GM23338 (cell line): ENCODE results near the gene NID1. TPM values are rescaled to one million over a fixed set of nuclear protein-coding genes. Genes with fewer than 3 reads are reported as not detected.

Experiments
- ATAC-seq: fragments of 200-7000 bp; cut with Tn5 transposase; 3 replicates; pipeline ENCODE4 v1.9.1; 2020
- DNase-seq: peaks from one replicate; pipeline ENCODE4 v3.0.0-alpha.2; 2015; ENCODE audit warnings: low spot score
- H2AFZ ChIP-seq: fragments of 200-600 bp; sonication (generic); 2 replicates; pipeline ENCODE4 v1.8.0; 2016; ENCODE audit warnings: antibody characterized with exemption, mild to moderate bottlenecking, moderate library complexity
- H3F3A ChIP-seq: fragments of 200-600 bp; sonication (generic); replicated peaks from 2 replicates; pipeline ENCODE4 v1.8.0; 2017; ENCODE audit warnings: antibody characterized with exemption, mixed run types, low read depth
- H3K27ac ChIP-seq: fragments of 200-600 bp; sonication (generic); 2 replicates; pipeline ENCODE4 v1.6.1; 2016; ENCODE audit warnings: low read depth
- H3K27me3 ChIP-seq: fragments of 200-600 bp; sonication (generic); 2 replicates; pipeline ENCODE4 v1.8.0; 2016; ENCODE audit warnings: mild to moderate bottlenecking, mixed run types, moderate library complexity; ENCODE audit not compliant: insufficient read depth
- H3K36me3 ChIP-seq: fragments of 200-600 bp; sonication (generic); 2 replicates; pipeline ENCODE4 v1.8.0; 2016; ENCODE audit warnings: mild to moderate bottlenecking; ENCODE audit not compliant: insufficient read depth
- H3K4me1 ChIP-seq: fragments of 200-600 bp; sonication (generic); 2 replicates; pipeline ENCODE4 v1.8.0; 2016; ENCODE audit warnings: mild to moderate bottlenecking, moderate library complexity; ENCODE audit not compliant: insufficient read depth
- H3K4me2 ChIP-seq: fragments of 200-600 bp; sonication (generic); 2 replicates; pipeline ENCODE4 v1.7.1; 2017; ENCODE audit warnings: mixed run types
- H3K4me3 ChIP-seq: fragments of 200-600 bp; sonication (generic); 2 replicates; pipeline ENCODE4 v1.6.1; 2016; ENCODE audit warnings: mixed run types
- H3K79me2 ChIP-seq: fragments of 200-600 bp; sonication (generic); replicated peaks from 2 replicates; pipeline ENCODE4 v1.8.0; 2017; ENCODE audit warnings: mild to moderate bottlenecking; ENCODE audit not compliant: insufficient read depth
- H3K9me2 ChIP-seq: fragments of 200-600 bp; sonication (generic); 2 replicates; pipeline ENCODE4 v1.8.0; 2017; ENCODE audit not compliant: insufficient read depth
- H4K20me1 ChIP-seq: fragments of 200-600 bp; sonication (generic); replicated peaks from 2 replicates; pipeline ENCODE4 v1.8.0; 2017; ENCODE audit warnings: mild to moderate bottlenecking; ENCODE audit not compliant: insufficient read depth
- H3K27ac Mint-ChIP-seq: 2 replicates; pipeline ENCODE4 v1.8.0; 2020; ENCODE audit warnings: inconsistent platforms, mild to moderate bottlenecking, moderate library complexity, mixed read lengths
- H3K27me3 Mint-ChIP-seq: 3 replicates; pipeline ENCODE4 v1.8.0; 2022; ENCODE audit warnings: low read depth, mild to moderate bottlenecking, moderate library complexity, mixed read lengths, inconsistent platforms; ENCODE audit not compliant: insufficient read depth, poor library complexity
- H3K36me3 Mint-ChIP-seq: 3 replicates; pipeline ENCODE4 v1.8.0; 2021; ENCODE audit warnings: low read depth, mild to moderate bottlenecking, inconsistent platforms, moderate library complexity, mixed read lengths
- H3K4me1 Mint-ChIP-seq: 3 replicates; pipeline ENCODE4 v1.8.0; 2020; ENCODE audit warnings: mild to moderate bottlenecking, inconsistent platforms, mixed read lengths
- H3K4me3 Mint-ChIP-seq: 3 replicates; pipeline ENCODE4 v1.8.0; 2021; ENCODE audit warnings: moderate library complexity, mild to moderate bottlenecking, inconsistent platforms, mixed read lengths
- H3K9me3 Mint-ChIP-seq: 3 replicates; pipeline ENCODE4 v1.8.0; 2020; ENCODE audit warnings: moderate library complexity, mild to moderate bottlenecking, inconsistent platforms, mixed read lengths
- CREB1 ChIP-seq: fragments of 250-450 bp; sonication (Bioruptor Pico); IDR thresholded peaks from 2 replicates; pipeline ENCODE4 v1.5.0; 2020; ENCODE audit warnings: low read depth, mild to moderate bottlenecking, moderate library complexity
- EZH2 ChIP-seq: fragments of 200-600 bp; sonication (generic); IDR thresholded peaks from one replicate; pipeline ENCODE4 v1.8.0; 2017; ENCODE audit warnings: antibody characterized with exemption, mild to moderate bottlenecking, low read depth; ENCODE audit not compliant: unreplicated experiment
- EZH2phosphoT487 ChIP-seq: fragments of 200-600 bp; sonication (generic); IDR thresholded peaks from one replicate; pipeline ENCODE4 v1.8.1; 2018; ENCODE audit warnings: antibody characterized with exemption; ENCODE audit not compliant: unreplicated experiment
- JUNB ChIP-seq: IDR thresholded peaks from one replicate; pipeline ENCODE4 v1.6.1; 2016; ENCODE audit warnings: antibody characterized with exemption; ENCODE audit not compliant: unreplicated experiment
- NANOG ChIP-seq: IDR thresholded peaks from 2 replicates; pipeline ENCODE4 v1.6.1; 2016; ENCODE audit warnings: antibody characterized with exemption, borderline replicate concordance
- POLR2AphosphoS5 ChIP-seq: IDR thresholded peaks from 2 replicates; pipeline ENCODE4 v1.6.1; 2016; ENCODE audit warnings: antibody characterized with exemption, low read depth
- STAT1 ChIP-seq: IDR thresholded peaks from one replicate; pipeline ENCODE4 v1.6.1; 2016; ENCODE audit warnings: antibody characterized with exemption; ENCODE audit not compliant: unreplicated experiment
- ZNF114 ChIP-seq: fragments of 250-450 bp; sonication (Bioruptor Pico); IDR thresholded peaks from 2 replicates; pipeline ENCODE4 v1.5.0; 2020; ENCODE audit warnings: mild to moderate bottlenecking, moderate library complexity
- ZNF331 ChIP-seq: fragments of 250-450 bp; sonication (Bioruptor Pico); IDR thresholded peaks from 2 replicates; pipeline ENCODE4 v1.5.0; 2020; ENCODE audit warnings: low read depth, mild to moderate bottlenecking, moderate library complexity
- polyA plus RNA-seq: library from polyadenylated mRNA; unstranded; fragments of >200 nt; fragmentation: Nextera tagmentation; extraction: Ambion mirVana; gene quantifications from 2 replicates; pipeline ENCODE4 v1.2.1, GENCODE V29; 2016
- total RNA-seq: library from RNA; depleted of rRNA; stranded (reverse); fragments of >200 nt; shearing (Covaris generic); gene quantifications from 2 replicates; pipeline ENCODE4 v1.2.3, GENCODE V29; 2014
- TF ChIP-seq, protein P1 (sequence below): IDR thresholded peaks from one replicate; pipeline ENCODE4 v1.6.1; 2018; ENCODE audit warnings: antibody characterized with exemption; ENCODE audit not compliant: unreplicated experiment
- TF ChIP-seq, protein P2 (sequence below): fragments of 250-450 bp; sonication (Bioruptor Pico); IDR thresholded peaks from 2 replicates; pipeline ENCODE4 v1.5.0; 2020; ENCODE audit warnings: mild to moderate bottlenecking, moderate library complexity
- TF ChIP-seq, protein P3 (sequence below), 2 experiments: fragments of 200-600 bp in 1 of 2; sonication (generic) in 1 of 2; conservative IDR thresholded peaks; 2 replicates each; pipeline versions ENCODE4 v1.5.1 to v1.6.1; 2016 to 2017; ENCODE audit warnings: antibody characterized with exemption in 2 of 2, low read depth in 2 of 2, mild to moderate bottlenecking in 2 of 2, moderate library complexity in 1 of 2
- TF ChIP-seq, protein P4 (sequence below): IDR thresholded peaks from 2 replicates; pipeline ENCODE4 v1.6.1; 2016; ENCODE audit warnings: antibody characterized with exemption

NID1 gene
- total and polyA plus RNA-seq, 2 experiments from 2014 or later, result 7.1 to 32.5 TPM

DNA sequence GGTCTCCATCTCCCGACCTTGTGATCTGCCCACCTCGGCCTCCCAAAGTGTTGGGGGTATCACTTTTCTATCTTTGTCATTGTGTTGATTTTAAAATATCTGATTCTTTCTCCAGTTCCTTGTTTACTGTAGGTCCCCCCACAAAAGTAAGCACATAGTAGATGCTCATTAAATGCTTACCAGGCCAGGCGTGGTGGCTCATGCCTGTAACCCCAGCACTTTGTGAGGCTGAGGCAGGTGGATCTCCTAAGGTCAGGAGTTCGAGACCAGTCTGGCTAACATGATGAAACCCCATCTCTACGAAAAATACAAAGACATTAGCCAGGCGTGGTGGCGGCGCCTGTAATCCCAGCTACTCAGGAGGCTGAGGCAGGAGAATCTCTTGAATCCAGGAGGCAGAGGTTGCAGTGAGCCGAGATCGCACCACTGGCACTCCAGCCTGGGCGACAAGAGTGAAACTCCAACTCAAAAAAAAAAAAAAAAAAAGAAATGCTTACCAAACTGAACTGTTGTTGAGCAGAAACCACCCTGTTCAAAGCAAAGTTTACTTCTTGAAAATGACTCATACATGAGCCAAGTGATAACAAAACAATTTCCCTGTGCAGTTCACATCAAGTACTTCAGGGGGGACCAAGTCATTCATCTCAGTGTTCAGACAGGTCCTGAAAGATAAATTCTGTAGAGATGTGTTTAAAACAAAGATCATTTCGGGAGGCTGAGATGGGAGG, 24.3 kb upstream of the NID1 start:
- Mint-ChIP-seq H3K27ac (no peak overlapping the region), H3K36me3 (no peaks in the 10 kb centered on the region), H3K9me3 (peaks cover 3% of the 10 kb centered on the region; the same call in 1 of the 3 replicates), H3K27me3 (peaks cover 6% of the 10 kb centered on the region), H3K4me1 (0 out of 3 replicates have a peak, but pooled peaks cover 3% of the 10 kb centered on the region), H3K4me3 (no peak overlapping the region)
- H3K36me3 ChIP-seq, result no peaks in the 10 kb centered on the region
- H3K4me1 ChIP-seq, result no peaks in the 10 kb centered on the region
- H3F3A ChIP-seq, result no peaks in the 10 kb centered on the region
- no peak overlapping the region for H3K4me3 ChIP-seq
- no peak for TF ChIP-seq EZH2phosphoT487
- TF ChIP-seq, protein P1, sequence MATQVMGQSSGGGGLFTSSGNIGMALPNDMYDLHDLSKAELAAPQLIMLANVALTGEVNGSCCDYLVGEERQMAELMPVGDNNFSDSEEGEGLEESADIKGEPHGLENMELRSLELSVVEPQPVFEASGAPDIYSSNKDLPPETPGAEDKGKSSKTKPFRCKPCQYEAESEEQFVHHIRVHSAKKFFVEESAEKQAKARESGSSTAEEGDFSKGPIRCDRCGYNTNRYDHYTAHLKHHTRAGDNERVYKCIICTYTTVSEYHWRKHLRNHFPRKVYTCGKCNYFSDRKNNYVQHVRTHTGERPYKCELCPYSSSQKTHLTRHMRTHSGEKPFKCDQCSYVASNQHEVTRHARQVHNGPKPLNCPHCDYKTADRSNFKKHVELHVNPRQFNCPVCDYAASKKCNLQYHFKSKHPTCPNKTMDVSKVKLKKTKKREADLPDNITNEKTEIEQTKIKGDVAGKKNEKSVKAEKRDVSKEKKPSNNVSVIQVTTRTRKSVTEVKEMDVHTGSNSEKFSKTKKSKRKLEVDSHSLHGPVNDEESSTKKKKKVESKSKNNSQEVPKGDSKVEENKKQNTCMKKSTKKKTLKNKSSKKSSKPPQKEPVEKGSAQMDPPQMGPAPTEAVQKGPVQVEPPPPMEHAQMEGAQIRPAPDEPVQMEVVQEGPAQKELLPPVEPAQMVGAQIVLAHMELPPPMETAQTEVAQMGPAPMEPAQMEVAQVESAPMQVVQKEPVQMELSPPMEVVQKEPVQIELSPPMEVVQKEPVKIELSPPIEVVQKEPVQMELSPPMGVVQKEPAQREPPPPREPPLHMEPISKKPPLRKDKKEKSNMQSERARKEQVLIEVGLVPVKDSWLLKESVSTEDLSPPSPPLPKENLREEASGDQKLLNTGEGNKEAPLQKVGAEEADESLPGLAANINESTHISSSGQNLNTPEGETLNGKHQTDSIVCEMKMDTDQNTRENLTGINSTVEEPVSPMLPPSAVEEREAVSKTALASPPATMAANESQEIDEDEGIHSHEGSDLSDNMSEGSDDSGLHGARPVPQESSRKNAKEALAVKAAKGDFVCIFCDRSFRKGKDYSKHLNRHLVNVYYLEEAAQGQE, result no peak
- TF ChIP-seq CREB1 (CRISPR knock-in tag), result no peak
- TF ChIP-seq, protein P2, sequence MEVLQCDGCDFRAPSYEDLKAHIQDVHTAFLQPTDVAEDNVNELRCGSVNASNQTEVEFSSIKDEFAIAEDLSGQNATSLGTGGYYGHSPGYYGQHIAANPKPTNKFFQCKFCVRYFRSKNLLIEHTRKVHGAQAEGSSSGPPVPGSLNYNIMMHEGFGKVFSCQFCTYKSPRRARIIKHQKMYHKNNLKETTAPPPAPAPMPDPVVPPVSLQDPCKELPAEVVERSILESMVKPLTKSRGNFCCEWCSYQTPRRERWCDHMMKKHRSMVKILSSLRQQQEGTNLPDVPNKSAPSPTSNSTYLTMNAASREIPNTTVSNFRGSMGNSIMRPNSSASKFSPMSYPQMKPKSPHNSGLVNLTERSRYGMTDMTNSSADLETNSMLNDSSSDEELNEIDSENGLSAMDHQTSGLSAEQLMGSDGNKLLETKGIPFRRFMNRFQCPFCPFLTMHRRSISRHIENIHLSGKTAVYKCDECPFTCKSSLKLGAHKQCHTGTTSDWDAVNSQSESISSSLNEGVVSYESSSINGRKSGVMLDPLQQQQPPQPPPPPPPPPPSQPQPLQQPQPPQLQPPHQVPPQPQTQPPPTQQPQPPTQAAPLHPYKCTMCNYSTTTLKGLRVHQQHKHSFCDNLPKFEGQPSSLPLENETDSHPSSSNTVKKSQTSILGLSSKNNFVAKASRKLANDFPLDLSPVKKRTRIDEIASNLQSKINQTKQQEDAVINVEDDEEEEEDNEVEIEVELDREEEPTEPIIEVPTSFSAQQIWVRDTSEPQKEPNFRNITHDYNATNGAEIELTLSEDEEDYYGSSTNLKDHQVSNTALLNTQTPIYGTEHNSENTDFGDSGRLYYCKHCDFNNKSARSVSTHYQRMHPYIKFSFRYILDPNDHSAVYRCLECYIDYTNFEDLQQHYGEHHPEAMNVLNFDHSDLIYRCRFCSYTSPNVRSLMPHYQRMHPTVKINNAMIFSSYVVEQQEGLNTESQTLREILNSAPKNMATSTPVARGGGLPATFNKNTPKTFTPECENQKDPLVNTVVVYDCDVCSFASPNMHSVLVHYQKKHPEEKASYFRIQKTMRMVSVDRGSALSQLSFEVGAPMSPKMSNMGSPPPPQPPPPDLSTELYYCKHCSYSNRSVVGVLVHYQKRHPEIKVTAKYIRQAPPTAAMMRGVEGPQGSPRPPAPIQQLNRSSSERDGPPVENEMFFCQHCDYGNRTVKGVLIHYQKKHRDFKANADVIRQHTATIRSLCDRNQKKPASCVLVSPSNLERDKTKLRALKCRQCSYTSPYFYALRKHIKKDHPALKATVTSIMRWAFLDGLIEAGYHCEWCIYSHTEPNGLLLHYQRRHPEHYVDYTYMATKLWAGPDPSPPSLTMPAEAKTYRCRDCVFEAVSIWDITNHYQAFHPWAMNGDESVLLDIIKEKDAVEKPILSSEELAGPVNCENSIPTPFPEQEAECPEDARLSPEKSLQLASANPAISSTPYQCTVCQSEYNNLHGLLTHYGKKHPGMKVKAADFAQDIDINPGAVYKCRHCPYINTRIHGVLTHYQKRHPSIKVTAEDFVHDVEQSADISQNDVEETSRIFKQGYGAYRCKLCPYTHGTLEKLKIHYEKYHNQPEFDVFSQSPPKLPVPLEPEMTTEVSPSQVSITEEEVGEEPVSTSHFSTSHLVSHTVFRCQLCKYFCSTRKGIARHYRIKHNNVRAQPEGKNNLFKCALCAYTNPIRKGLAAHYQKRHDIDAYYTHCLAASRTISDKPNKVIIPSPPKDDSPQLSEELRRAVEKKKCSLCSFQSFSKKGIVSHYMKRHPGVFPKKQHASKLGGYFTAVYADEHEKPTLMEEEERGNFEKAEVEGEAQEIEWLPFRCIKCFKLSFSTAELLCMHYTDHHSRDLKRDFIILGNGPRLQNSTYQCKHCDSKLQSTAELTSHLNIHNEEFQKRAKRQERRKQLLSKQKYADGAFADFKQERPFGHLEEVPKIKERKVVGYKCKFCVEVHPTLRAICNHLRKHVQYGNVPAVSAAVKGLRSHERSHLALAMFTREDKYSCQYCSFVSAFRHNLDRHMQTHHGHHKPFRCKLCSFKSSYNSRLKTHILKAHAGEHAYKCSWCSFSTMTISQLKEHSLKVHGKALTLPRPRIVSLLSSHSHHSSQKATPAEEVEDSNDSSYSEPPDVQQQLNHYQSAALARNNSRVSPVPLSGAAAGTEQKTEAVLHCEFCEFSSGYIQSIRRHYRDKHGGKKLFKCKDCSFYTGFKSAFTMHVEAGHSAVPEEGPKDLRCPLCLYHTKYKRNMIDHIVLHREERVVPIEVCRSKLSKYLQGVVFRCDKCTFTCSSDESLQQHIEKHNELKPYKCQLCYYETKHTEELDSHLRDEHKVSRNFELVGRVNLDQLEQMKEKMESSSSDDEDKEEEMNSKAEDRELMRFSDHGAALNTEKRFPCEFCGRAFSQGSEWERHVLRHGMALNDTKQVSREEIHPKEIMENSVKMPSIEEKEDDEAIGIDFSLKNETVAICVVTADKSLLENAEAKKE (CRISPR knock-in tag), result no peak
- TF ChIP-seq EZH2, result no peak
- no peak for TF ChIP-seq STAT1
- no peak for TF ChIP-seq POLR2AphosphoS5
- TF ChIP-seq, protein P3, sequence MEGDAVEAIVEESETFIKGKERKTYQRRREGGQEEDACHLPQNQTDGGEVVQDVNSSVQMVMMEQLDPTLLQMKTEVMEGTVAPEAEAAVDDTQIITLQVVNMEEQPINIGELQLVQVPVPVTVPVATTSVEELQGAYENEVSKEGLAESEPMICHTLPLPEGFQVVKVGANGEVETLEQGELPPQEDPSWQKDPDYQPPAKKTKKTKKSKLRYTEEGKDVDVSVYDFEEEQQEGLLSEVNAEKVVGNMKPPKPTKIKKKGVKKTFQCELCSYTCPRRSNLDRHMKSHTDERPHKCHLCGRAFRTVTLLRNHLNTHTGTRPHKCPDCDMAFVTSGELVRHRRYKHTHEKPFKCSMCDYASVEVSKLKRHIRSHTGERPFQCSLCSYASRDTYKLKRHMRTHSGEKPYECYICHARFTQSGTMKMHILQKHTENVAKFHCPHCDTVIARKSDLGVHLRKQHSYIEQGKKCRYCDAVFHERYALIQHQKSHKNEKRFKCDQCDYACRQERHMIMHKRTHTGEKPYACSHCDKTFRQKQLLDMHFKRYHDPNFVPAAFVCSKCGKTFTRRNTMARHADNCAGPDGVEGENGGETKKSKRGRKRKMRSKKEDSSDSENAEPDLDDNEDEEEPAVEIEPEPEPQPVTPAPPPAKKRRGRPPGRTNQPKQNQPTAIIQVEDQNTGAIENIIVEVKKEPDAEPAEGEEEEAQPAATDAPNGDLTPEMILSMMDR (conservative IDR thresholded peaks at IDR 0.05; ENCODE audit: low read depth in 2 of 2), result no peak
- TF ChIP-seq, protein P4, sequence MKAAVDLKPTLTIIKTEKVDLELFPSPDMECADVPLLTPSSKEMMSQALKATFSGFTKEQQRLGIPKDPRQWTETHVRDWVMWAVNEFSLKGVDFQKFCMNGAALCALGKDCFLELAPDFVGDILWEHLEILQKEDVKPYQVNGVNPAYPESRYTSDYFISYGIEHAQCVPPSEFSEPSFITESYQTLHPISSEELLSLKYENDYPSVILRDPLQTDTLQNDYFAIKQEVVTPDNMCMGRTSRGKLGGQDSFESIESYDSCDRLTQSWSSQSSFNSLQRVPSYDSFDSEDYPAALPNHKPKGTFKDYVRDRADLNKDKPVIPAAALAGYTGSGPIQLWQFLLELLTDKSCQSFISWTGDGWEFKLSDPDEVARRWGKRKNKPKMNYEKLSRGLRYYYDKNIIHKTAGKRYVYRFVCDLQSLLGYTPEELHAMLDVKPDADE, result no peak
- TF ChIP-seq JUNB, result no peak
- TF ChIP-seq ZNF331 (CRISPR knock-in tag), result no peak
- TF ChIP-seq NANOG, result no peak
- no peak for TF ChIP-seq ZNF114
- no peak overlapping the region for H2AFZ ChIP-seq
- H4K20me1 ChIP-seq, result no peaks in the 10 kb centered on the region
- DNase-seq, result no peak
- no peak overlapping the region for H3K27ac ChIP-seq
- H3K27me3 ChIP-seq, result no peaks in the 10 kb centered on the region
- no peaks in the 10 kb centered on the region for H3K9me2 ChIP-seq
- ATAC-seq, result no peak
- no peaks in the 10 kb centered on the region for H3K79me2 ChIP-seq
- no peak overlapping the region for H3K4me2 ChIP-seq
